AG04450 (cell line): ENCODE results near the gene CCDC61. TPM values are rescaled to one million over a fixed set of nuclear protein-coding genes. Genes with fewer than 3 reads are reported as not detected.

Experiments
- CTCF ChIA-PET: fragments of 300-600, 350-600 bp; formaldehyde crosslinking; extraction: SDS; loops from one replicate; lab custom pipeline; 2022; ENCODE audit warnings: antibody characterized with exemption, inconsistent platforms; lab: Charles Lee
- POLR2A ChIA-PET: fragments of 350-600 bp; formaldehyde crosslinking; extraction: SDS; loops from one replicate; lab custom pipeline; 2021; ENCODE audit warnings: antibody characterized with exemption, inconsistent platforms; lab: Yijun Ruan, JAX
- DNase-seq: peaks from one replicate; pipeline ENCODE4 v3.0.0-alpha.2; 2011; ENCODE audit warnings: low read depth, low spot score
- H3K27ac ChIP-seq: one replicate; pipeline ENCODE4 v1.5.1; 2012; ENCODE audit warnings: low read depth, low read length, control low read depth
- H3K27me3 ChIP-seq: one replicate; pipeline ENCODE4 v1.6.0; 2012; ENCODE audit warnings: low read length; ENCODE audit not compliant: control insufficient read depth, insufficient read depth
- H3K4me3 ChIP-seq: 2 replicates; pipeline ENCODE4 v1.5.1; 2011; ENCODE audit warnings: mild to moderate bottlenecking, low read depth, low read length, control low read depth
- H3K9me3 ChIP-seq: 2 replicates; pipeline ENCODE4 v1.5.1; 2012; ENCODE audit warnings: low read length; ENCODE audit not compliant: control insufficient read depth, insufficient read depth
- polyA plus RNA-seq: library from polyadenylated mRNA; depleted of rRNA; stranded (reverse); fragments of >200 nt; gene quantifications from 2 replicates; pipeline ENCODE4 v1.2.3, GENCODE V29; 2011
- TF ChIP-seq, protein P1 (sequence below): IDR thresholded peaks from 2 replicates; pipeline ENCODE4 v1.5.1; 2011; ENCODE audit warnings: low read depth, low read length, control low read depth, inconsistent platforms

The CCDC61 gene
- polyA plus RNA-seq, 1 experiment, result 4.2 TPM

DNA sequence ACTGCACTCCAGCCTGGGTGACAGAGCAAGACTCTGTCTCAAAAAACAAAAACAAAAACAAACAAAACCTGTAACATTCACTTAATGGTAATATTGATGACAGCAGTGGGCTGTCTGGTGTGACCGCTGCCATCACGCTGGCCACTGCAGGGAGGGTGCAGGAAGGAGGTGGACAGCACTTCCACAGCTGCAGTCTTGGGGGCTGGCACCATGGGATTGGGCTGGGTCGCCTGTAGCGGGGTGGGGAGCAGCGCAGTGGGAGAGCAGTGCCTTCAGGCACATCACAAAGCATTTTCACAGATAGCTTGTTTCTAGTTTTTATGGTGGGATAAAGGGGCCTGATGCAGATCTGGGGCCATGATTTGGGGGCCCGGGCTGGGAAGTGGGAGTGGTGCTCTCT is 40.3 kb downstream of the CCDC61 start:
- Histone ChIP-seq H3K27me3 (peaks cover 43% of the 10 kb centered on the region), H3K4me3 (no peak overlapping the region), H3K27ac (no peak overlapping the region), H3K9me3 (peaks cover 19% of the 10 kb centered on the region)
- DNase-seq, result no peak
- CTCF ChIA-PET, result no interaction called here
- TF ChIP-seq, protein P1, sequence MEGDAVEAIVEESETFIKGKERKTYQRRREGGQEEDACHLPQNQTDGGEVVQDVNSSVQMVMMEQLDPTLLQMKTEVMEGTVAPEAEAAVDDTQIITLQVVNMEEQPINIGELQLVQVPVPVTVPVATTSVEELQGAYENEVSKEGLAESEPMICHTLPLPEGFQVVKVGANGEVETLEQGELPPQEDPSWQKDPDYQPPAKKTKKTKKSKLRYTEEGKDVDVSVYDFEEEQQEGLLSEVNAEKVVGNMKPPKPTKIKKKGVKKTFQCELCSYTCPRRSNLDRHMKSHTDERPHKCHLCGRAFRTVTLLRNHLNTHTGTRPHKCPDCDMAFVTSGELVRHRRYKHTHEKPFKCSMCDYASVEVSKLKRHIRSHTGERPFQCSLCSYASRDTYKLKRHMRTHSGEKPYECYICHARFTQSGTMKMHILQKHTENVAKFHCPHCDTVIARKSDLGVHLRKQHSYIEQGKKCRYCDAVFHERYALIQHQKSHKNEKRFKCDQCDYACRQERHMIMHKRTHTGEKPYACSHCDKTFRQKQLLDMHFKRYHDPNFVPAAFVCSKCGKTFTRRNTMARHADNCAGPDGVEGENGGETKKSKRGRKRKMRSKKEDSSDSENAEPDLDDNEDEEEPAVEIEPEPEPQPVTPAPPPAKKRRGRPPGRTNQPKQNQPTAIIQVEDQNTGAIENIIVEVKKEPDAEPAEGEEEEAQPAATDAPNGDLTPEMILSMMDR, result no peak
- POLR2A ChIA-PET, result no interaction called here

- peaks cover 44% of the 10 kb centered on the region for H3K27me3 ChIP-seq
- H3K4me3 ChIP-seq, result no peak overlapping the region
- POLR2A ChIA-PET, result no interaction called here
- CTCF ChIA-PET, result interaction anchor here (1.4 to 1.5 kb wide), 3 partner anchors 7 to 229 kb away, joined by 4 to 11 read pairs (median 6); no protein-coding TSS in a partner anchor
- TF ChIP-seq, protein P1, result no peak
- H3K9me3 ChIP-seq, result peaks cover 19% of the 10 kb centered on the region
- H3K27ac ChIP-seq, result no peak overlapping the region
- DNase-seq, result no peak
Measured at GRCh38 chr19:46035986-46036743, 40.9 kb downstream of the CCDC61 start.

DNA sequence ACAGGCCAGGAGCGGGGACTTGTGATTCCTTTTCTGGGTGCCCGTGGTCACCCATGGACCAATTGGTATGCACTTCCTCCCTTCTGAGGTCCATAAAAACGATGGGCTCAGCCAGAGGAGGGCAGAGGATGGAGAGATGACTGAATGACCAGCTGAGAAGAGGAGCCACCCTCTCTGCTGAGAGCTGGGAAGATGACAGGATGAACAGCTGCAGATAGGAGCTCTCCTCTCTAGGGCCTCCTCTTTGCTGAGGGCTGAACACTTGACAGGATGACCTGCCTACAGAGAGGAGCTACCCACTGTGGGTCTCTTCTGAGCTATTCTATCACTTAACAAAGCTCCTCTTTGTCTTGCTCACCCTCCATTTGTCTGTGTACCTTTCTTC is 41.5 kb downstream of the CCDC61 start:
- Histone ChIP-seq H3K9me3 (peaks cover 19% of the 10 kb centered on the region), H3K27ac (no peak overlapping the region), H3K27me3 (peaks cover 47% of the 10 kb centered on the region), H3K4me3 (no peak overlapping the region)
- ChIA-PET POLR2A (no interaction called here), CTCF (interaction anchor here (1.4 to 1.5 kb wide), 3 partner anchors 8 to 228 kb away, joined by 4 to 11 read pairs (median 6); no protein-coding TSS in a partner anchor)
- TF ChIP-seq, protein P1, result no peak
- DNase-seq, result no peak

DNA sequence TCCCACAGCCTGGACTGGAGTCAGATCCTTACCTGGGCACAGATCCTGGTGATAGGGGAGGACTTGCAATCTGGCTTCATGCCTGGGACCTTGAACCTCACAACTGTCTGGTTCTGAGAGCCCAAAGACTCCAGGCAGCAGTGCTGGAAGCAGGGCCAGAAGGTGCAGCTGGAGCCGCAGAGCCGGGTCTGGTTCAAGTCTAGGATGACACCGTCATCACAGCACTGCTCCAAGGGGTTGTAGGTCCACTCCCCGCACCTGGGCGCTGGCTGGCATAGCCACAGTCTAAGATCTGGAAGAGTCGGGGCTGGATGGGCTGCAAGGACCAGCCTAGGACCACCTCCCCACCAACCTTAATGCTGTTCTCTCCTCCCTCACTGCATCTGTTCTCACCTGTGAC is 44.9 kb downstream of the CCDC61 start:
- TF ChIP-seq, protein P1, result no peak
- DNase-seq, result no peak
- ChIA-PET CTCF (interaction anchor here (1.3 to 2.0 kb wide), 2 partner anchors 12 to 37 kb away, joined by 5 to 16 read pairs; no protein-coding TSS in a partner anchor), POLR2A (no interaction called here)
- Histone ChIP-seq H3K4me3 (no peak overlapping the region), H3K27ac (no peak overlapping the region), H3K9me3 (peaks cover 7% of the 10 kb centered on the region), H3K27me3 (peaks cover 52% of the 10 kb centered on the region)

- H3K9me3 ChIP-seq, result peaks cover 7% of the 10 kb centered on the region
- peaks cover 52% of the 10 kb centered on the region for H3K27me3 ChIP-seq
- H3K27ac ChIP-seq, result no peak within 1 kb of the TSS
- DNase-seq, result no peak
- ChIA-PET POLR2A (no interaction called here), CTCF (interaction anchor here (0.7 to 2.0 kb wide), 3 partner anchors 13 to 147 kb away, joined by 3 to 16 read pairs (median 5); no protein-coding TSS in a partner anchor)
- TF ChIP-seq, protein P1, result no peak
- H3K4me3 ChIP-seq, result no peak within 1 kb of the TSS
Measured at GRCh38 chr19:46040952-46041500, 45.8 kb downstream of the CCDC61 start, which contains the start of gene IGFL4. Gene IGFL4 (minus strand): TSS chr19:46041002. CDS start chr19:46040962, 40 bp downstream.
